ENCODE measurements around the gene CFAP299. TPM values are rescaled to one million over a fixed set of nuclear protein-coding genes. Genes with fewer than 3 reads are reported as not detected.
"Not testable (repeated sequence)": the region's sequence is repeated elsewhere in the genome, so short reads cannot be mapped to it uniquely, and the experiment has no call there.

The CFAP299 gene
- total and polyA plus RNA-seq, 2 donors from 2014 or later = 1.1 TPM; not detected in 1

GRCh38 chr4:80678413-80678812 lies 342.9 kb downstream of the CFAP299 start:
- no peak for DNase-seq
- Histone ChIP-seq H3K27me3 (ENCODE audit: control insufficient read depth, insufficient read depth, low read length) (no peaks in the 10 kb centered on the region), H3K4me1 (ENCODE audit: control insufficient read depth in 2 of 3, insufficient read depth in 2 of 3, low read depth in 1 of 3, low read length in 3 of 3) (no peaks in the 10 kb centered on the region), H3K4me3 (ENCODE audit: low read length in 3 of 3) (no peak overlapping the region), H3K9me3 (ENCODE audit: control insufficient read depth in 2 of 3, insufficient read depth in 1 of 3, low read length in 3 of 3) (no peaks in the 10 kb centered on the region), H3K9ac (ENCODE audit: low read length in 3 of 3) (no peak overlapping the region), H3K36me3 (ENCODE audit: control insufficient read depth in 2 of 3, insufficient read depth in 3 of 3, low read length in 3 of 3) (no peaks in the 10 kb centered on the region), H3K27ac (ENCODE audit: low read depth in 2 of 2, low read length in 2 of 2) (no peak overlapping the region)
- no peak for FAIRE-seq
- TF ChIP-seq CTCF (IDR thresholded peaks at IDR 0.05; ENCODE audit: borderline replicate concordance, extremely low read depth, insufficient read depth) = no peak
- intact Hi-C loops (cut with DNase I) = no loop called here

GRCh38 chr4:80680934-80681333 lies 345.4 kb downstream of the CFAP299 start:
- Histone ChIP-seq H3K4me1 (ENCODE audit: control insufficient read depth in 2 of 3, insufficient read depth in 2 of 3, low read depth in 1 of 3, low read length in 3 of 3) (no peaks in the 10 kb centered on the region), H3K36me3 (ENCODE audit: control insufficient read depth in 2 of 3, insufficient read depth in 3 of 3, low read length in 3 of 3) (no peaks in the 10 kb centered on the region), H3K27me3 (ENCODE audit: control insufficient read depth, insufficient read depth, low read length) (no peaks in the 10 kb centered on the region), H3K9me3 (ENCODE audit: control insufficient read depth in 2 of 3, insufficient read depth in 1 of 3, low read length in 3 of 3) (no peaks in the 10 kb centered on the region), H3K9ac (ENCODE audit: low read length in 3 of 3) (no peak overlapping the region), H3K27ac (ENCODE audit: low read depth in 2 of 2, low read length in 2 of 2) (no peak overlapping the region), H3K4me3 (ENCODE audit: low read length in 3 of 3) (no peak overlapping the region)
- intact Hi-C loops (cut with DNase I) = no loop called here
- TF ChIP-seq CTCF (IDR thresholded peaks at IDR 0.05; ENCODE audit: borderline replicate concordance, extremely low read depth, insufficient read depth) = no peak
- FAIRE-seq (no peak), DNase-seq (no peak)

- DNase-seq (peak in 2 of 5 donors; percentile 40 to 53), FAIRE-seq (no peak)
- intact Hi-C loops (cut with DNase I) = no loop called here
- Histone ChIP-seq H3K36me3 (ENCODE audit: control insufficient read depth in 2 of 3, insufficient read depth in 3 of 3, low read length in 3 of 3) (no peaks in the 10 kb centered on the region), H3K9me3 (ENCODE audit: control insufficient read depth in 2 of 3, insufficient read depth in 1 of 3, low read length in 3 of 3) (no peaks in the 10 kb centered on the region), H3K4me3 (ENCODE audit: low read length in 3 of 3) (no peak overlapping the region), H3K27ac (ENCODE audit: low read depth in 2 of 2, low read length in 2 of 2) (no peak overlapping the region), H3K27me3 (ENCODE audit: control insufficient read depth, insufficient read depth, low read length) (no peaks in the 10 kb centered on the region), H3K4me1 (ENCODE audit: control insufficient read depth in 2 of 3, insufficient read depth in 2 of 3, low read depth in 1 of 3, low read length in 3 of 3) (no peaks in the 10 kb centered on the region), H3K9ac (ENCODE audit: low read length in 3 of 3) (no peak overlapping the region)
- no peak for TF ChIP-seq CTCF (IDR thresholded peaks at IDR 0.05; ENCODE audit: borderline replicate concordance, extremely low read depth, insufficient read depth)
These were observed 349.7 kb downstream of the CFAP299 start for GRCh38 chr4:80685214-80685613.

- H3K4me1 ChIP-seq (ENCODE audit: control insufficient read depth in 2 of 3, insufficient read depth in 2 of 3, low read depth in 1 of 3, low read length in 3 of 3); H3K36me3 ChIP-seq (ENCODE audit: control insufficient read depth in 2 of 3, insufficient read depth in 3 of 3, low read length in 3 of 3); H3K9me3 ChIP-seq (ENCODE audit: control insufficient read depth in 2 of 3, insufficient read depth in 1 of 3, low read length in 3 of 3); FAIRE-seq; H3K27me3 ChIP-seq (ENCODE audit: control insufficient read depth, insufficient read depth, low read length); H3K27ac ChIP-seq (ENCODE audit: low read depth in 2 of 2, low read length in 2 of 2); intact Hi-C loops (cut with DNase I); H3K4me3 ChIP-seq (ENCODE audit: low read length in 3 of 3); H3K9ac ChIP-seq (ENCODE audit: low read length in 3 of 3); DNase-seq: not testable (repeated sequence)
These were observed 352.2 kb downstream of the CFAP299 start for GRCh38 chr4:80687736-80688135.

Data from kidney (tissue), 14 donors.